Prostate gland (tissue), 2 donors: Measurements from ENCODE around the gene KBTBD3. TPM values are rescaled to one million over a fixed set of nuclear protein-coding genes. Genes with fewer than 3 reads are reported as not detected.

Source experiments
- DNase-seq: peaks from one replicate; pipeline ENCODE4 v3.0.0-alpha.2; 2019; ENCODE audit warnings: low spot score
- H3K27ac ChIP-seq, 2 donors: fragments of 200-600 bp; sonication (generic); 2 replicates each; pipeline ENCODE4 v1.5.1; 2017 to 2019
- H3K27me3 ChIP-seq: fragments of 200-600 bp; sonication (generic); replicated peaks from 2 replicates; pipeline ENCODE4 v1.5.1; 2019; ENCODE audit not compliant: insufficient read depth
- H3K36me3 ChIP-seq, 2 donors: fragments of 200-600 bp; sonication (generic); 1 replicate in 1 of 2; 2 replicates in 1 of 2; pipeline versions ENCODE4 v1.5.1 to v1.8.1; 2017 to 2019
- H3K4me1 ChIP-seq: fragments of 200-600 bp; sonication (generic); replicated peaks from 2 replicates; pipeline ENCODE4 v1.5.1; 2019
- H3K4me3 ChIP-seq, 2 donors: fragments of 200-600 bp; sonication (generic); 2 replicates each; pipeline ENCODE4 v1.5.1; 2017 to 2019
- H3K9me3 ChIP-seq: fragments of 200-600 bp; sonication (generic); 2 replicates; pipeline ENCODE4 v1.5.1; 2017
- POLR2A ChIP-seq: fragments of 450-650 bp; IDR thresholded peaks from one replicate; pipeline ENCODE4 v1.6.1; 2016; ENCODE audit warnings: antibody characterized with exemption, mild to moderate bottlenecking
- POLR2AphosphoS5 ChIP-seq: sonication (generic); formaldehyde crosslinking; IDR thresholded peaks from one replicate; pipeline ENCODE4 v1.6.1; 2017; ENCODE audit warnings: antibody characterized with exemption
- WGBS: methylation state at CpG from one replicate; pipeline ENCODE4 v1.1.5; 2018; 5-methylcytosine and 5-hydroxymethylcytosine counted together
- intact Hi-C: fragments of 100-400 bp; cut with DNase I; formaldehyde crosslinking; loops from one replicate; pipeline ENCODE4 v1.14.2; 2022
- total RNA-seq, 2 donors: library from RNA; depleted of rRNA; stranded (reverse); fragments of >200 nt; gene quantifications; one replicate each; pipeline ENCODE4 v1.1.0, GENCODE V29; 2016
- TF ChIP-seq, protein P1 (sequence below), 4 experiments: fragments of 200-600 bp in 2 of 4; fragments of 450-650 bp in 2 of 4; sonication (generic) in 2 of 4; IDR thresholded peaks; 1 replicate in 3 of 4; 2 replicates in 1 of 4; pipeline ENCODE4 v1.5.1; 2016 to 2019; ENCODE audit warnings: antibody characterized with exemption in 4 of 4, mild to moderate bottlenecking in 2 of 4, moderate library complexity in 2 of 4

The KBTBD3 gene
- total RNA-seq, 2 donors from 2014 or later: 3.8 to 7.3 TPM

DNA sequence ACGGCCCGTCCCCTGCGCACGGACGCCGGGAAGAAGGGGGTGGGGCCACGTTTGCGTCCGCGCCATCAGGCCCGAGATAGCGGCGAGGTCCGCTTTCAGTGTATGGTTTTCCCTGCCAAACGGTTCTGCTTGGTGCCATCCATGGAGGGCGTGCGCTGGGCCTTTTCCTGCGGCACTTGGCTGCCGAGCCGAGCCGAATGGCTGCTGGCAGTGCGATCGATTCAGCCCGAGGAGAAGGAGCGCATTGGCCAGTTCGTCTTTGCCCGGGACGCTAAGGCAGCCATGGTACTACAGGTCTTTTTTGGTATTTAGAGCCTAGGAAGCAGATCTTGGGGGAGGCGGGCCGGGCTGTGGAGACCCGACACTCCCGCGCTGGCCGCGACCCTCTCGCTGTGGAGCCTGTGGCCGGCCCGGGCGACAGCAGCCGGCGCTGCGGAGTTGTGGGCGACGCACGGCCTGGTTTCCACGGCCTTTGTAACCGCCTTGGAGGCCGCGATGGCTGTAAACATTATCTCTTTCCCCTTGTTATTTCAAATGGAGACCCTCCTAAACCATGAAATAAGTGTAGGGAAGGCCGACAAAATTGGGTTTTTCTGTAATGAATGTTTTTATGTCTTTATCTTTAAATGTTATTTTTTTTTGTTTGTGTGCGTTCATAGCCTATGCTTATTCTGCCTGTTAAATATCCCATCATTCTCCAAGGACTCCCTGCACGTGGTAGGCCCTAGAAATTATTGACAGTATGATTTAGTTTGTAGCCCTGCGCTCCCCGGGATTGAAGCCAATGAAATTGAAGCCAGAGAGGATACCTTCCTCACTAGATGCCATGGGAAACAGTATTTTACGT, 685 bp upstream of the KBTBD3 start, which contains the start of gene AASDHPPT:
TSS of gene AASDHPPT (plus strand) at position 54 of the 847 bp plus-strand sequence. CDS start at position 103, 49 bp downstream.
- TF ChIP-seq, protein P1, sequence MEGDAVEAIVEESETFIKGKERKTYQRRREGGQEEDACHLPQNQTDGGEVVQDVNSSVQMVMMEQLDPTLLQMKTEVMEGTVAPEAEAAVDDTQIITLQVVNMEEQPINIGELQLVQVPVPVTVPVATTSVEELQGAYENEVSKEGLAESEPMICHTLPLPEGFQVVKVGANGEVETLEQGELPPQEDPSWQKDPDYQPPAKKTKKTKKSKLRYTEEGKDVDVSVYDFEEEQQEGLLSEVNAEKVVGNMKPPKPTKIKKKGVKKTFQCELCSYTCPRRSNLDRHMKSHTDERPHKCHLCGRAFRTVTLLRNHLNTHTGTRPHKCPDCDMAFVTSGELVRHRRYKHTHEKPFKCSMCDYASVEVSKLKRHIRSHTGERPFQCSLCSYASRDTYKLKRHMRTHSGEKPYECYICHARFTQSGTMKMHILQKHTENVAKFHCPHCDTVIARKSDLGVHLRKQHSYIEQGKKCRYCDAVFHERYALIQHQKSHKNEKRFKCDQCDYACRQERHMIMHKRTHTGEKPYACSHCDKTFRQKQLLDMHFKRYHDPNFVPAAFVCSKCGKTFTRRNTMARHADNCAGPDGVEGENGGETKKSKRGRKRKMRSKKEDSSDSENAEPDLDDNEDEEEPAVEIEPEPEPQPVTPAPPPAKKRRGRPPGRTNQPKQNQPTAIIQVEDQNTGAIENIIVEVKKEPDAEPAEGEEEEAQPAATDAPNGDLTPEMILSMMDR (IDR thresholded peaks at IDR 0.05): no peak
- TF ChIP-seq POLR2AphosphoS5: peak; percentile 61
- WGBS: under 1% methylated on average over 41 of the region's 55 CpGs
- no peaks in the 10 kb centered on the region for H3K27me3 ChIP-seq

GRCh38 chr11:106076171-106076918, 802 bp downstream of the KBTBD3 start:
- peak; percentile 20 for DNase-seq
- Histone ChIP-seq H3K27ac (peak overlapping the region; percentile 96 to 98), H3K36me3 (no peaks in the 10 kb centered on the region), H3K4me1 (no peaks in the 10 kb centered on the region), H3K9me3 (no peaks in the 10 kb centered on the region), H3K4me3 (peak overlapping the region; percentile 80 to 92), H3K27me3 (no peaks in the 10 kb centered on the region)
- no peak for TF ChIP-seq POLR2A
- TF ChIP-seq POLR2AphosphoS5: no peak
- TF ChIP-seq, protein P1 (IDR thresholded peaks at IDR 0.05): no peak
- WGBS: 14% methylated on average over 19 of the region's 19 CpGs
- intact Hi-C loops: loop anchor here (2.0 kb wide), 1 partner anchor 56 kb away; no protein-coding TSS in a partner anchor

More for the DNA sequence above, 685 bp upstream of the KBTBD3 start, which contains the start of gene AASDHPPT:
- no peaks in the 10 kb centered on the region for H3K36me3 ChIP-seq
- H3K4me3 ChIP-seq: peak within 1 kb of the TSS; percentile 80 to 92
- peak within 1 kb of the TSS; percentile 96 to 98 for H3K27ac ChIP-seq
- no peaks in the 10 kb centered on the region for H3K4me1 ChIP-seq
- peak; percentile 30 for DNase-seq
- no peaks in the 10 kb centered on the region for H3K9me3 ChIP-seq
- intact Hi-C loops: loop anchor here (2.0 kb wide), 1 partner anchor 57 kb away; no protein-coding TSS in a partner anchor

DNA sequence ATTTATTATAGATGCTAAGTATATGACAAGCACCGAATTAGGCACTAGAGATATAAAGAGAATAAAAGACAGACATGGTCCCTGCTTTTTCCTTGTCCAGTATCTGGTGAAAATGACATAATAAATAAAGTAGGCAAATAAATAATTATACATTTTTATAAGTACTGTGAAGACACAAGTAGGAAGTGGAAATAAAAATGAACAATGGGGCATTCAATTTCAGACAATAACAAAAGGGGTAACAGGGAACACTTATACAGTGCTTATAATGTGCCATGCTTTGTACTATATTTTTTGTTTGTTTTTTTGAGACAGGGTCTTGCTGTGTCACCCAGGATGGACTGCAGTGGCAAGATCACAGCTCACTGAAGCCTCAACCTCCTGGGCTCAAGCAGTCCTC, 4.3 kb downstream of the KBTBD3 start:
- TF ChIP-seq POLR2A (no peak), POLR2AphosphoS5 (no peak)
- TF ChIP-seq, protein P1 (IDR thresholded peaks at IDR 0.05): no peak
- DNase-seq: no peak
- no peaks in the 10 kb centered on the region for H3K36me3 ChIP-seq
- H3K27ac ChIP-seq: no peak overlapping the region
- no peaks in the 10 kb centered on the region for H3K27me3 ChIP-seq
- H3K4me3 ChIP-seq: no peak overlapping the region
- 79% methylated on average over 1 of the region's 1 CpG for WGBS
- intact Hi-C loops: no loop called here
- no peaks in the 10 kb centered on the region for H3K4me1 ChIP-seq
- H3K9me3 ChIP-seq: no peaks in the 10 kb centered on the region

DNA sequence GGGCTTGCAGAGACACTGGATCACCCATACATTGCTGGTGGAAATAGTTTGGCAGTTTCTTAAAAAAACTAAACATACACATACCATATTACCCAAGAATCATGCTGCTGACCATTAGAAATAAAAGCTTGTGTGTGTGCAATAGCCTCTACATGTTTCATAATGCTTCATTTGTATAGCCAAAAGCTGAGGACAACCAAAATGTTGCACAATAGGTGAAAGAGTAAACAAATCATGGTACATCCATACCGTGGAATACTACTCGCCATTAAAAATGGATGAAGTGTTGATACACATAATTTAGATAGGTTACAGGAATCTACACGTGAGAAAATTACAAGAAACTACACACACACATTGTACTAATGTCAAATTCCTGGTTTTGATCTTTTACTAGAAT, 6.5 kb downstream of the KBTBD3 start:
- Histone ChIP-seq H3K4me3 (no peak overlapping the region), H3K9me3 (no peaks in the 10 kb centered on the region), H3K4me1 (no peaks in the 10 kb centered on the region), H3K27ac (no peak overlapping the region), H3K36me3 (no peaks in the 10 kb centered on the region), H3K27me3 (no peaks in the 10 kb centered on the region)
- DNase-seq: no peak
- WGBS: 89% methylated on average over 3 of the region's 3 CpGs
- intact Hi-C loops: no loop called here
- TF ChIP-seq POLR2A (no peak), POLR2AphosphoS5 (no peak)
- TF ChIP-seq, protein P1 (IDR thresholded peaks at IDR 0.05): no peak
